ENCODE measurements around the gene GNG7.
"Not testable (repeated sequence)": the region's sequence is repeated elsewhere in the genome, so short reads cannot be mapped to it uniquely, and the experiment has no call there.

The GNG7 gene

GRCh38 chr19:2582984-2583956, 119.2 kb downstream of the GNG7 start:
- peak; percentile 56; the same call in 1 of the 2 replicates for TF ChIP-seq ZFP30 (CRISPR knock-in tag; IDR thresholded peaks at IDR 0.05)
- TF ChIP-seq BACH2 (CRISPR knock-in tag; IDR thresholded peaks at IDR 0.05; ENCODE audit: borderline replicate concordance), result no peak
- no peak for TF ChIP-seq PPARA (CRISPR knock-in tag; IDR thresholded peaks at IDR 0.05; ENCODE audit: borderline replicate concordance)

DNA sequence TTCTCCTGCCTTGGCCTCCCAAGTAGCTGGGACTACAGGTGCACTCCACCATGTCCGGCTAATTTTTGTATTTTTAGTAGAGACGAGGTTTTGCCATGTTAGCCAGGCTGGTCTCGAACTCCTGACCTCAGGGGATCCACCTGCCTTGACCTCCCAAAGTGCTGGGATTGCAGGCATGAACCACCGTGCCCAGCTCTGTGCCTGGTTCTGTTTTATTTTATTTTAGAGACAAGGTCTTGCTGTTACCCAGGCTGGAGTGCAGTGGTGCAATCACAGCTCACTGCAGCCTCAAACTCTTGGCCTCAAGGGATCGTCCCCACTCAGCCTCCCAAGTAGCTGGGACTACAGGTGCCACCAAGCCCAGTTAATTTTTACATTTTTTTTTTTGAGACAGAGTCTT, 122.1 kb downstream of the GNG7 start:
- not testable (repeated sequence) for ATAC-seq

More at GRCh38 chr19:2582984-2583956, 119.2 kb downstream of the GNG7 start:
- ATAC-seq, result no peak

- no peak for ATAC-seq
- no peak for TF ChIP-seq ZC3H10 (CRISPR knock-in tag; IDR thresholded peaks at IDR 0.05)
- no peak for TF ChIP-seq ARNTL (CRISPR knock-in tag; IDR thresholded peaks at IDR 0.05; ENCODE audit: borderline replicate concordance, low read depth)
- TF ChIP-seq RARB (CRISPR knock-in tag; IDR thresholded peaks at IDR 0.05), result no peak
- no peak for TF ChIP-seq ZNF565 (CRISPR knock-in tag; conservative IDR thresholded peaks at IDR 0.05; ENCODE audit: low read depth)
- TF ChIP-seq TOX (CRISPR knock-in tag; IDR thresholded peaks at IDR 0.05; ENCODE audit: borderline replicate concordance), result no peak
- TF ChIP-seq CSDC2 (CRISPR knock-in tag; IDR thresholded peaks at IDR 0.05), result no peak
- TF ChIP-seq ZFP30 (CRISPR knock-in tag; IDR thresholded peaks at IDR 0.05), result no peak
Observed at GRCh38 chr19:2579678-2580280, 122.7 kb downstream of the GNG7 start.

DNA sequence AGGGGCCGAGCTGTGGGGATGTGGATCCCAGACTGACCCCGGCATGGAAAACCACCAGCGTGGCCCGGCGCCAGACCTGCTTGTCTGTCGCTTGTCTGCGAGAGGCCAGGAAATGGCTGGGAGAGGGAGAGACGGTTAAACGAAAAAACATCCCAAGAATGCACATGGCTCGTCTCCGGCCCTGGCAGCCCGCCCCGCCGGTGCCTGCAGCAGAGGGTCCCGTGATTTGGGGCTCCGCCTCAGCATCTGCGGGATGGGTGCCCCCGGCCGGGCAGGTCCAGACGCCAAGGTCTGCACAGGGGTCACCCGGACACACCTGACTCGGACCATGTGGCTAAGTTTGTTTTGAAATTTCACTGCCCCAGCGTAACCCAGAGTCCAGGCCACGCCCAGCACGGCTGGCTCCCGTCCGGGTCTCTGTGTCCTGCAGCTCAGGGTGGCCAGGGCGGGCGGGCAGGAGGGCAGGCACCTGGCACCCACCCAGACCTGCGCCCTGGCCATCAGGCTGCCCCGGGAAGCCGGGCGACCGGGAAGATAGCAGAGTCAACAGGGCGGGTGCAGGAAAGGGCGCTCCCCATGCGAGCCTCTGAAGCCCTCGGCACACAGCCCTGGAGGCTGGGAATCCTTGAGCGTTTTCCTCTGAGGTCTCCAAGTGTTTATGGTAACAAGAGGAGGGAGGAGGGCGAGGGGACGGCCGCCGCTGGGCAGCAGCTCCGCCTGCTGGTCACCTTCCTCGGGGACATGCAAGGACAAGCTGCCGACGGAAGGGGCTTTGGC, 123.4 kb downstream of the GNG7 start:
- peak; percentile 91 for ATAC-seq
- no peak for TF ChIP-seq ZNF565 (CRISPR knock-in tag; conservative IDR thresholded peaks at IDR 0.05; ENCODE audit: low read depth)
- TF ChIP-seq ZFP30 (CRISPR knock-in tag; IDR thresholded peaks at IDR 0.05), result no peak

DNA sequence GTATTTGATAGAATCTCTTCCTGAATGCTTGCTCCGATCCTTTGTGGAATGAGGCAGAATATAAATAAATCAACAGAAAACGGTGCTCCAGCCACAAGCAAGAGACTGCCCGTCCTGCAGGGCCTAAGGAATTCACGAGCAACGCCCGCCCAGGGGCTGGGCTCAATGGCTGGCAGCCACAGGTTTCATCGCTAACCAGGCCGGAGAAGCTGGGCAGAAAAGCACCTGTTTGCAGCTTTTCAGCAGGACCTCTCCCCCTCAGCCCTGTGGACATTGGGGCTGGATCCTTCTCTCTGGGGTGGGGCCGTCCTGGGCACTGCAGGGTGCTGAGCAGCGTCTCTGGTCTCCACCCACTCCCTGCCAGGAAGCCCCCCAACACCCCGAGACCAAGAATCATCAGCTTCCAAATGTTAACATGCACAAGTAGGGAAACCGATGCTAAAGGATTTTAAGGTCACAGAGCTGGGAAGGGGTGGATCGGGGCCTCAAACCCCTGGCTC, 124.1 kb downstream of the GNG7 start:
- ATAC-seq, result peak; percentile 77
- TF ChIP-seq RARB (CRISPR knock-in tag; IDR thresholded peaks at IDR 0.05), result no peak
- TF ChIP-seq CSDC2 (CRISPR knock-in tag; IDR thresholded peaks at IDR 0.05), result no peak
- TF ChIP-seq, protein P1, sequence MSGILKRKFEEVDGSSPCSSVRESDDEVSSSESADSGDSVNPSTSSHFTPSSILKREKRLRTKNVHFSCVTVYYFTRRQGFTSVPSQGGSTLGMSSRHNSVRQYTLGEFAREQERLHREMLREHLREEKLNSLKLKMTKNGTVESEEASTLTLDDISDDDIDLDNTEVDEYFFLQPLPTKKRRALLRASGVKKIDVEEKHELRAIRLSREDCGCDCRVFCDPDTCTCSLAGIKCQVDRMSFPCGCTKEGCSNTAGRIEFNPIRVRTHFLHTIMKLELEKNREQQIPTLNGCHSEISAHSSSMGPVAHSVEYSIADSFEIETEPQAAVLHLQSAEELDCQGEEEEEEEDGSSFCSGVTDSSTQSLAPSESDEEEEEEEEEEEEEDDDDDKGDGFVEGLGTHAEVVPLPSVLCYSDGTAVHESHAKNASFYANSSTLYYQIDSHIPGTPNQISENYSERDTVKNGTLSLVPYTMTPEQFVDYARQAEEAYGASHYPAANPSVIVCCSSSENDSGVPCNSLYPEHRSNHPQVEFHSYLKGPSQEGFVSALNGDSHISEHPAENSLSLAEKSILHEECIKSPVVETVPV (CRISPR knock-in tag; IDR thresholded peaks at IDR 0.05), result no peak
- no peak for TF ChIP-seq ISL1 (CRISPR knock-in tag; IDR thresholded peaks at IDR 0.05)
- TF ChIP-seq ZFP3 (CRISPR knock-in tag; IDR thresholded peaks at IDR 0.05), result no peak
- TF ChIP-seq ZC3H10 (CRISPR knock-in tag; IDR thresholded peaks at IDR 0.05), result no peak
- no peak for TF ChIP-seq ESRRG (CRISPR knock-in tag; IDR thresholded peaks at IDR 0.05)
- TF ChIP-seq, protein P2, sequence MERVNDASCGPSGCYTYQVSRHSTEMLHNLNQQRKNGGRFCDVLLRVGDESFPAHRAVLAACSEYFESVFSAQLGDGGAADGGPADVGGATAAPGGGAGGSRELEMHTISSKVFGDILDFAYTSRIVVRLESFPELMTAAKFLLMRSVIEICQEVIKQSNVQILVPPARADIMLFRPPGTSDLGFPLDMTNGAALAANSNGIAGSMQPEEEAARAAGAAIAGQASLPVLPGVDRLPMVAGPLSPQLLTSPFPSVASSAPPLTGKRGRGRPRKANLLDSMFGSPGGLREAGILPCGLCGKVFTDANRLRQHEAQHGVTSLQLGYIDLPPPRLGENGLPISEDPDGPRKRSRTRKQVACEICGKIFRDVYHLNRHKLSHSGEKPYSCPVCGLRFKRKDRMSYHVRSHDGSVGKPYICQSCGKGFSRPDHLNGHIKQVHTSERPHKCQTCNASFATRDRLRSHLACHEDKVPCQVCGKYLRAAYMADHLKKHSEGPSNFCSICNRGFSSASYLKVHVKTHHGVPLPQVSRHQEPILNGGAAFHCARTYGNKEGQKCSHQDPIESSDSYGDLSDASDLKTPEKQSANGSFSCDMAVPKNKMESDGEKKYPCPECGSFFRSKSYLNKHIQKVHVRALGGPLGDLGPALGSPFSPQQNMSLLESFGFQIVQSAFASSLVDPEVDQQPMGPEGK (CRISPR knock-in tag; IDR thresholded peaks at IDR 0.05; ENCODE audit: borderline replicate concordance), result no peak
- no peak for TF ChIP-seq TCF4 (CRISPR knock-in tag; IDR thresholded peaks at IDR 0.05; ENCODE audit: borderline replicate concordance)
- TF ChIP-seq GLIS3 (CRISPR knock-in tag; IDR thresholded peaks at IDR 0.05), result no peak
- TF ChIP-seq ZFP30 (CRISPR knock-in tag; IDR thresholded peaks at IDR 0.05), result no peak
- no peak for TF ChIP-seq ZNF8 (CRISPR knock-in tag; IDR thresholded peaks at IDR 0.05)
- no peak for TF ChIP-seq ARNTL (CRISPR knock-in tag; IDR thresholded peaks at IDR 0.05; ENCODE audit: borderline replicate concordance, low read depth)
- TF ChIP-seq, protein P3, sequence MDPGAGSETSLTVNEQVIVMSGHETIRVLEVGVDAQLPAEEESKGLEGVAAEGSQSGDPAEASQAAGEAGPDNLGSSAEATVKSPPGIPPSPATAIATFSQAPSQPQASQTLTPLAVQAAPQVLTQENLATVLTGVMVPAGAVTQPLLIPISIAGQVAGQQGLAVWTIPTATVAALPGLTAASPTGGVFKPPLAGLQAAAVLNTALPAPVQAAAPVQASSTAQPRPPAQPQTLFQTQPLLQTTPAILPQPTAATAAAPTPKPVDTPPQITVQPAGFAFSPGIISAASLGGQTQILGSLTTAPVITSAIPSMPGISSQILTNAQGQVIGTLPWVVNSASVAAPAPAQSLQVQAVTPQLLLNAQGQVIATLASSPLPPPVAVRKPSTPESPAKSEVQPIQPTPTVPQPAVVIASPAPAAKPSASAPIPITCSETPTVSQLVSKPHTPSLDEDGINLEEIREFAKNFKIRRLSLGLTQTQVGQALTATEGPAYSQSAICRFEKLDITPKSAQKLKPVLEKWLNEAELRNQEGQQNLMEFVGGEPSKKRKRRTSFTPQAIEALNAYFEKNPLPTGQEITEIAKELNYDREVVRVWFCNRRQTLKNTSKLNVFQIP (CRISPR knock-in tag; IDR thresholded peaks at IDR 0.05; ENCODE audit: borderline replicate concordance, low read depth), result no peak
